H9 (cell line): ENCODE data around the gene DNAJB4. TPM values are rescaled to one million over a fixed set of nuclear protein-coding genes. Genes with fewer than 3 reads are reported as not detected.

Experiments used
- DNase-seq: peaks from one replicate; pipeline ENCODE4 v3.0.0-alpha.2; 2017
- H2AFZ ChIP-seq: one replicate; pipeline ENCODE4 v1.6.1; 2013; ENCODE audit warnings: mild to moderate bottlenecking, low read length, control low read depth, moderate library complexity
- H2AK5ac ChIP-seq: 2 replicates; pipeline ENCODE4 v1.6.1; 2013; ENCODE audit warnings: low read length, control low read depth, mixed read lengths; ENCODE audit not compliant: insufficient read length
- H2BK120ac ChIP-seq: one replicate; pipeline ENCODE4 v1.6.1; 2013; ENCODE audit warnings: low read depth, mild to moderate bottlenecking, low read length, control low read depth, inconsistent platforms; ENCODE audit not compliant: poor library complexity, severe bottlenecking
- H2BK12ac ChIP-seq: 2 replicates; pipeline ENCODE4 v1.6.1; 2013; ENCODE audit warnings: low read length, control low read depth, mixed read lengths, low read depth; ENCODE audit not compliant: insufficient read length
- H2BK15ac ChIP-seq: 2 replicates; pipeline ENCODE4 v1.6.1; 2013; ENCODE audit warnings: low read depth, low read length, control low read depth
- H2BK20ac ChIP-seq: one replicate; pipeline ENCODE4 v1.6.1; 2013; ENCODE audit warnings: low read depth, mild to moderate bottlenecking, low read length, control low read depth, inconsistent platforms; ENCODE audit not compliant: poor library complexity, severe bottlenecking
- H2BK5ac ChIP-seq: 2 replicates; pipeline ENCODE4 v1.6.1; 2013; ENCODE audit warnings: low read length, control low read depth, mixed read lengths; ENCODE audit not compliant: insufficient read length
- H3K14ac ChIP-seq: 2 replicates; pipeline ENCODE4 v1.6.1; 2013; ENCODE audit warnings: low read length, control low read depth; ENCODE audit not compliant: insufficient read depth
- H3K18ac ChIP-seq: 2 replicates; pipeline ENCODE4 v1.6.1; 2013; ENCODE audit warnings: low read depth, mild to moderate bottlenecking, mixed read lengths, low read length, control low read depth; ENCODE audit not compliant: insufficient read length
- H3K23ac ChIP-seq: 2 replicates; pipeline ENCODE4 v1.6.1; 2013; ENCODE audit warnings: low read length, control low read depth, mixed read lengths, low read depth; ENCODE audit not compliant: insufficient read length
- H3K23me2 ChIP-seq: 2 replicates; pipeline ENCODE4 v1.6.1; 2013; ENCODE audit warnings: low read depth, mild to moderate bottlenecking, mixed read lengths, low read length, control low read depth; ENCODE audit not compliant: insufficient read length, poor library complexity, severe bottlenecking
- H3K27ac ChIP-seq: 2 replicates; pipeline ENCODE4 v1.5.1; 2013; ENCODE audit warnings: low read length, control low read depth, mixed read lengths, low read depth; ENCODE audit not compliant: insufficient read length
- H3K27me3 ChIP-seq: 2 replicates; pipeline ENCODE4 v1.6.1; 2013; ENCODE audit warnings: low read length, control low read depth, inconsistent platforms; ENCODE audit not compliant: insufficient read depth
- H3K4ac ChIP-seq: 2 replicates; pipeline ENCODE4 v1.6.1; 2013; ENCODE audit warnings: low read depth, mild to moderate bottlenecking, control low read depth, inconsistent platforms, low read length, moderate library complexity
- H3K4me1 ChIP-seq: 2 replicates; pipeline ENCODE4 v1.6.1; 2013; ENCODE audit warnings: low read length, control low read depth, inconsistent platforms; ENCODE audit not compliant: insufficient read depth
- H3K4me2 ChIP-seq: 2 replicates; pipeline ENCODE4 v1.6.1; 2013; ENCODE audit warnings: low read length, control low read depth, mixed read lengths; ENCODE audit not compliant: insufficient read length, insufficient read depth
- H3K56ac ChIP-seq: 2 replicates; pipeline ENCODE4 v1.6.1; 2013; ENCODE audit warnings: low read depth, mild to moderate bottlenecking, mixed read lengths, low read length, control low read depth; ENCODE audit not compliant: insufficient read length
- H3K79me1 ChIP-seq: 2 replicates; pipeline ENCODE4 v1.6.1; 2013; ENCODE audit warnings: low read depth, mild to moderate bottlenecking, moderate library complexity, low read length, control low read depth, inconsistent platforms; ENCODE audit not compliant: insufficient read depth, poor library complexity, severe bottlenecking
- H3K79me2 ChIP-seq: 2 replicates; pipeline ENCODE4 v1.6.1; 2013; ENCODE audit warnings: low read length, control low read depth, inconsistent platforms; ENCODE audit not compliant: insufficient read depth
- H3K9ac ChIP-seq: 2 replicates; pipeline ENCODE4 v1.6.1; 2013; ENCODE audit warnings: low read length, control low read depth, mixed read lengths; ENCODE audit not compliant: insufficient read length; ENCODE audit errors: extremely low read depth
- H3K9me3 ChIP-seq: one replicate; pipeline ENCODE4 v1.6.1; 2013; ENCODE audit warnings: low read depth, low read length, inconsistent platforms; ENCODE audit not compliant: control insufficient read depth
- H3T11ph ChIP-seq: one replicate; pipeline ENCODE4 v1.6.1; 2013; ENCODE audit warnings: mild to moderate bottlenecking, low read length, control low read depth, inconsistent platforms
- H4K20me1 ChIP-seq: one replicate; pipeline ENCODE4 v1.6.1; 2013; ENCODE audit not compliant: control insufficient read depth, insufficient read length, insufficient read depth
- H4K5ac ChIP-seq: 2 replicates; pipeline ENCODE4 v1.6.1; 2013; ENCODE audit warnings: low read depth, mild to moderate bottlenecking, mixed read lengths, low read length, control low read depth; ENCODE audit not compliant: insufficient read length
- H4K8ac ChIP-seq: replicated peaks from 2 replicates; pipeline ENCODE4 v1.6.1; 2013; ENCODE audit warnings: low read length, control low read depth, mixed read lengths, low read depth; ENCODE audit not compliant: insufficient read length
- H4K91ac ChIP-seq: 2 replicates; pipeline ENCODE4 v1.6.1; 2013; ENCODE audit warnings: low read depth, mild to moderate bottlenecking, moderate library complexity, mixed read lengths, low read length, control low read depth; ENCODE audit not compliant: insufficient read length
- H3K27ac Mint-ChIP-seq, 3 experiments: 2 replicates in 2 of 3; 3 replicates in 1 of 3; pipeline ENCODE4 v1.8.0; 2020 to 2021; ENCODE audit warnings: mixed read lengths in 3 of 3, mild to moderate bottlenecking in 1 of 3, moderate library complexity in 1 of 3
- H3K27me3 Mint-ChIP-seq: 2 replicates; pipeline ENCODE4 v1.8.0; 2021; ENCODE audit warnings: low read depth, mild to moderate bottlenecking, moderate library complexity, mixed read lengths
- H3K36me3 Mint-ChIP-seq, 3 experiments: 2 replicates in 2 of 3; 3 replicates in 1 of 3; pipeline ENCODE4 v1.8.0; 2020 to 2021; ENCODE audit warnings: low read depth in 3 of 3, mixed read lengths in 3 of 3; ENCODE audit not compliant: insufficient read depth in 1 of 3
- H3K4me1 Mint-ChIP-seq, 2 experiments: 2 replicates each; pipeline ENCODE4 v1.8.0; 2020; ENCODE audit warnings: mixed read lengths in 2 of 2
- H3K4me3 Mint-ChIP-seq, 2 experiments: 2 replicates in 1 of 2; 3 replicates in 1 of 2; pipeline ENCODE4 v1.8.0; 2020 to 2021; ENCODE audit warnings: mild to moderate bottlenecking in 2 of 2, mixed read lengths in 2 of 2, moderate library complexity in 1 of 2
- H3K9me3 Mint-ChIP-seq, 2 experiments: 2 replicates in 1 of 2; 3 replicates in 1 of 2; pipeline ENCODE4 v1.8.0; 2020; ENCODE audit warnings: mild to moderate bottlenecking in 2 of 2, mixed read lengths in 2 of 2, moderate library complexity in 1 of 2
- WGBS: extraction: QIAGEN DNeasy Blood & Tissue Kit; methylation state at CpG from one replicate; pipeline ENCODE4 v1.1.7; 2013; ENCODE audit warnings: missing lambda C conversion rate, low lambda C conversion rate, mixed read lengths; ENCODE audit not compliant: insufficient read length; ENCODE audit errors: extremely low coverage; 5-methylcytosine and 5-hydroxymethylcytosine counted together
- total RNA-seq: library from RNA; stranded (reverse); gene quantifications from 2 replicates; pipeline ENCODE4 v1.2.1, GENCODE V29; 2021
- TF ChIP-seq, protein P1 (sequence below): fragments of 200-600 bp; sonication (generic); conservative IDR thresholded peaks from 3 replicates; pipeline ENCODE4 v1.8.0; 2021; ENCODE audit warnings: antibody characterized with exemption, mild to moderate bottlenecking

Gene DNAJB4
- total RNA-seq, 1 experiment from 2014 or later = 8.1 TPM

- Histone ChIP-seq H3K9ac (no peak overlapping the region), H3K56ac (no peak overlapping the region), H3K27me3 (no peaks in the 10 kb centered on the region), H2BK5ac (no peak overlapping the region), H2AFZ (no peak overlapping the region), H2BK15ac (no peak overlapping the region), H4K8ac (no peak overlapping the region), H4K91ac (no peak overlapping the region), H2BK20ac (no peak overlapping the region), H3K27ac (no peak overlapping the region), H3K4me1 (no peaks in the 10 kb centered on the region; the same call in 1 of the 2 replicates), H3K23ac (no peak overlapping the region), H2BK12ac (no peak overlapping the region), H2AK5ac (no peak overlapping the region), H3K18ac (no peak overlapping the region), H3K4ac (no peak overlapping the region), H2BK120ac (no peak overlapping the region), H3K79me1 (peaks cover 3% of the 10 kb centered on the region), H4K5ac (no peak overlapping the region), H3K79me2 (peaks cover 66% of the 10 kb centered on the region; the same call in 1 of the 2 replicates), H3K14ac (no peak overlapping the region), H3K4me2 (peak overlapping the region; percentile 86), H3K23me2 (peaks cover 6% of the 10 kb centered on the region), H4K20me1 (no peaks in the 10 kb centered on the region), H3T11ph (no peak overlapping the region), H3K9me3 (no peaks in the 10 kb centered on the region)
- Mint-ChIP-seq H3K9me3 (no peaks in the 10 kb centered on the region), H3K36me3 (peaks cover 20 to 31% (median 27%) of the 10 kb centered on the region in 3 experiments), H3K27ac (no peak overlapping the region), H3K4me1 (peaks cover 34 to 44% of the 10 kb centered on the region in 2 experiments), H3K4me3 (no peak overlapping the region; a peak in 3 of 5 replicates), H3K27me3 (no peaks in the 10 kb centered on the region)
- no CpG with 5 or more reads among the region's 4 CpGs for WGBS
- TF ChIP-seq, protein P1, sequence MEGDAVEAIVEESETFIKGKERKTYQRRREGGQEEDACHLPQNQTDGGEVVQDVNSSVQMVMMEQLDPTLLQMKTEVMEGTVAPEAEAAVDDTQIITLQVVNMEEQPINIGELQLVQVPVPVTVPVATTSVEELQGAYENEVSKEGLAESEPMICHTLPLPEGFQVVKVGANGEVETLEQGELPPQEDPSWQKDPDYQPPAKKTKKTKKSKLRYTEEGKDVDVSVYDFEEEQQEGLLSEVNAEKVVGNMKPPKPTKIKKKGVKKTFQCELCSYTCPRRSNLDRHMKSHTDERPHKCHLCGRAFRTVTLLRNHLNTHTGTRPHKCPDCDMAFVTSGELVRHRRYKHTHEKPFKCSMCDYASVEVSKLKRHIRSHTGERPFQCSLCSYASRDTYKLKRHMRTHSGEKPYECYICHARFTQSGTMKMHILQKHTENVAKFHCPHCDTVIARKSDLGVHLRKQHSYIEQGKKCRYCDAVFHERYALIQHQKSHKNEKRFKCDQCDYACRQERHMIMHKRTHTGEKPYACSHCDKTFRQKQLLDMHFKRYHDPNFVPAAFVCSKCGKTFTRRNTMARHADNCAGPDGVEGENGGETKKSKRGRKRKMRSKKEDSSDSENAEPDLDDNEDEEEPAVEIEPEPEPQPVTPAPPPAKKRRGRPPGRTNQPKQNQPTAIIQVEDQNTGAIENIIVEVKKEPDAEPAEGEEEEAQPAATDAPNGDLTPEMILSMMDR = no peak
- no peak for DNase-seq
Observed at GRCh38 chr1:77975386-77975785, 29.4 kb upstream of the DNAJB4 start.
